HG03139 (cell line): Measurements from ENCODE around the gene EDC3.
"Not testable (repeated sequence)": the region's sequence is repeated elsewhere in the genome, so short reads cannot be mapped to it uniquely, and the experiment has no call there.

ENCODE experiments used
- ATAC-seq: cut with Tn5 transposase; IDR thresholded peaks from one replicate; pipeline ENCODE4 v1.9.1; 2021; ENCODE audit not compliant: unreplicated experiment

The EDC3 gene

DNA sequence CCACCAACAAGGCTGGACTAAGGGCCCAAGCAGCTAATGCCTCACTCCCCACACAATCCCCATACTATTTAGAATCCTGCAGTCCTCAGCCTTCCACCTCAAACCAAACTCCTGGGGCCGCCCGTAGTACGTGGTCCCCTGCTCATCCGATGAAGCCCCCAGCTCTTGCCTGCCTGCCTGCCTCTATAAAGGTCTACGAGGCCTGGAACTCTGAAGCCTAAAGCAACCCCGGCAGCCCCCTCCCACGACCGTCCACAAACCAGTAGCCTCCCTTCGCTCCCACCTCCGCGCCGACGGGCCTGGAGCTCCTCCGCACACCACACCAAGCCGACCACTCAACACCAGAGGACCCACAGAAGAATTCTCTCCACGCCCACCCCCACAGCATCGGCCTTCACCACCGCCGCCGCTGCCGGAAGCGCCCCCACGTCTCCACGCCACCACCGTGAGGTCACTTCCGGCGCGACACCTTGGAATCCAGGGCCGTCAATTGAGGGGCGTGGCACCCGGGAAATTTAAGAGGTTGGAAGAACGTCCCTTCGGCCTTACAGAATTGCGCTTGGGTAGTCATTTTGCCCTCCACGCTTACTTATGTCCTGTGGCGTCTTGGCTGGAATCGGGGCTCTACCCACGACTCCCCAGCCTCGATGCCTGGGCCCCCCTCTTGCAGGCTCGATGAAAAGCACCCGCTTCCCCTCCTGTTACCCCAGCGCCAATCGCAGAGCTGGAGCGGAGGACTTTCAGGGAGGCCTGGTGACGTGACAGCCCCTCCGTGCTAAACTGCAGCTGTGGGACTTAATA is at the start of gene EDC3:
TSS of gene EDC3 (minus strand) at position 428 of the 801 bp plus-strand sequence. CDS start 20,900 bp downstream, outside the sequence.
- peak; percentile 75 for ATAC-seq

DNA sequence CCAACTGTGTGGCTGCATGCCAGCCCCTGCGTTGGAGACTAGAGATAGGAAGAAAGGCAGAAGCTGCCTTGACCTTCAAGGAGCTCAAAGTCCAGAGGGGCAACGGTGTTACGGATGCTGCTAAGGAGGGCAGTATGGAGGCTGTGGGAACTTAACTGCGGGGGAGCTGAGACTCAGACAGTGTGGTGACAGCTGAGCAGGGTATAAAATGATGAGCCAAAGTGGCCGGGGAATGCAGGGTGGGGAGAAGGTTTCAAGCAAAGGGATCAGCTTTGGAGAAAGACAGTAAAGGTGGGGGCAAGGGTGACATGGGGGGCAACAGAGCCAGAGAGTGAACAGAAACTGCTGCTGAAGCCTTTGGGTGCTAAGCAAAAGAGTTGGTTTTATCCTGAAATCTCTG is 46.6 kb upstream of the EDC3 start:
- no peak for ATAC-seq

GRCh38 chr15:74738239-74738638 is 42.4 kb upstream of the EDC3 start:
- not testable (repeated sequence) for ATAC-seq

DNA sequence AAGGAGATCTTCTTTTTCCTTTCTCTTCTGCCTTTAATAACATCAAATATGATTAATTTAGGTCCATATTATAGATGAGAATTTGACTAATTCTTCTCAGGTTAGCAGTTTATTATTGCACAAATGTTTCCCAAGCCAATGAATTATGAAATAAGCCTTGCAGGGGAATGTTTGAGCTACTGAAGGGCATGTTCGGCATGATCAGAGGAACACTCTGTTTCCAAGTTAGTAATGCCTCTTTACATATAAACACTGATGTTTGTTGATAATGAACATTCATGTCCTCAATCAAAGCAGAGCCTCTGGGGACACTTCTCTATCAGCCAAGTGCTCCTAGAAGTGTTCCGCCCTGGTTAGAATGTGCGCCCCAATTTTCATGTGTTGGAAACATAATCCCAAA is 39.5 kb upstream of the EDC3 start:
- ATAC-seq = no peak

GRCh38 chr15:74733269-74733668 is 37.4 kb upstream of the EDC3 start:
- no peak for ATAC-seq

DNA sequence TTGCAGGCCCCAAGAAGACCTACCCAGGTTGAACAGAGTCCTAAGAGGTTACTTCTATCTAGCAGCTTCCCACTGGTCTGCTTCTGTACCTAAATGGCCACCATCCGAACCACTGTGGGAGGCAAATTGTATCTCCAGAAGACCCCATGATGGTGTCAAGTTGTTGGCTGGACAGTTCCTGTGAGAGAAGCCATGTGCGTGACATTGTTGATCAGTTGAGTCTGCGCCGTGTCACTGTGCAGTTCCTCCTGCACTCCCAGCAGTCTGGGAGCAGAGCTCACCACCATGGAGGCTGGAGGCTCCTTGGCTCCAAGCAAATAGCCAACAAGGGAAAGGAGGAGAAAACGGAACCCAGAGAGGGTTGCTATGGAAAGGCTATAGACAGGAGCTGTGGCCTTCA is 37.0 kb upstream of the EDC3 start:
- no peak for ATAC-seq

GRCh38 chr15:74730619-74731316 is 34.9 kb upstream of the EDC3 start:
- ATAC-seq = no peak

DNA sequence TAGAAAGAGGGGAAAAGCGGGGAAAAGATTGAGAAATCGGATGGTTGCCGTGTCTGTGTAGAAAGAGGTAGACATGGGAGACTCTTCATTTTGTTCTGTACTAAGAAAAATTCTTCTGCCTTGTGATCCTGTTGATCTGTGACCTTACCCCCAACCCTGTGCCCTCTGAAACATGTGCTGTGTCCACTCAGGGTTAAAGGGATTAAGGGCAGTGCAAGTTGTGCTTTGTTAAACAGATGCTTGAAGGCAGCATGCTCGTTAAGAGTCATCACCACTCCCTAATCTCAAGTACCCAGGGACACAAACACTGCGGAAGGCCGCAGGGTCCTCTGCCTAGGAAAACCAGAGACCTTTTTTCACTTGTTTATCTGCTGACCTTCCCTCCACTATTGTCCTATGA is 33.5 kb upstream of the EDC3 start:
- ATAC-seq = not testable (repeated sequence)

GRCh38 chr15:74728699-74729098 is 32.9 kb upstream of the EDC3 start:
- ATAC-seq = not testable (repeated sequence)

GRCh38 chr15:74727727-74728126 is 31.9 kb upstream of the EDC3 start:
- ATAC-seq = no peak

DNA sequence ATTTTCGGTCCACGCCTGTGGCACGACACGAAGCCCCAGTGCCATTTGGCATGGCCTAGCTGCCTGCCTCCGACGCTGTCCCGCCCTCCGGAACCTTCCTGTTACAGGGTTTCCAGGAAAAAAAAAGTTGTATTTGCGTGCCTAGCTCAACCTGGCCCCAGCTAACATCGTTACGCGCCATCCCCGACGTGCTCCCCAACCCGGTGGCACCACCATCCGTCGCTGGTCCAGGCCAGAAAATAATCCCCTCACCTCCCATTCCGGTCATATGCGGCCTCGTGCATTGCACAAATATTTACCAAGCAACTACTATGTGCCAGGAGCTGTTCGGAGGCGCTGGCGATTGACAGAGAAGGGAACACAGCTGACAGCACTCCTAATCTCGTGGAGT is 30.9 kb upstream of the EDC3 start:
- no peak for ATAC-seq

GRCh38 chr15:74725845-74726773 is 30.3 kb upstream of the EDC3 start:
- no peak for ATAC-seq

GRCh38 chr15:74725225-74725774 is 29.5 kb upstream of the EDC3 start, which contains the start of gene CYP1A1:
Gene CYP1A1, minus strand, starts transcription at chr15:74725528. Its CDS starts 2,431 bp downstream, at chr15:74723097.
- no peak for ATAC-seq

- no peak for ATAC-seq
Measured at GRCh38 chr15:74724570-74725224, 28.9 kb upstream of the EDC3 start.

GRCh38 chr15:74723754-74724334 is 28.0 kb upstream of the EDC3 start:
- ATAC-seq = no peak

- no peak for ATAC-seq
Measured at GRCh38 chr15:74723187-74723586, 27.4 kb upstream of the EDC3 start.

DNA sequence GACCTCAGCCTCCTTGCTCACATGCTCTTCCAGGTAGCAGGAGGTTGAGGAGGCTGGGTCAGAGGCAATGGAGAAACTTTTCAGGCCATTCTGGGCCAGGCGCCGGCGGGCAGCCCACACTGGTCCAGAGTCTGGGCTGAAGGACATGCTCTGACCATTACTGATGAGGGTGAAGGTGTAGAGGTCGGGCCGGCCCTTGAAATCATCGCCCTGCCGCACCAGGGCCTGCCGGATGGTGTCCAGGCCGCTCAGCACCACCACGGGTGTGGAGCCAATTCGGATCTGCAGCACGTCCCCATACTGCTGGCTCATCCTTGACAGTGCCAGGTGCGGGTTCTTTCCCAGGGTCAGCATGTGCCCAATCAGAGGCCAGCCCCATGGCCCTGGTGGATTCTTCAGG is 26.8 kb upstream of the EDC3 start:
- no peak for ATAC-seq

DNA sequence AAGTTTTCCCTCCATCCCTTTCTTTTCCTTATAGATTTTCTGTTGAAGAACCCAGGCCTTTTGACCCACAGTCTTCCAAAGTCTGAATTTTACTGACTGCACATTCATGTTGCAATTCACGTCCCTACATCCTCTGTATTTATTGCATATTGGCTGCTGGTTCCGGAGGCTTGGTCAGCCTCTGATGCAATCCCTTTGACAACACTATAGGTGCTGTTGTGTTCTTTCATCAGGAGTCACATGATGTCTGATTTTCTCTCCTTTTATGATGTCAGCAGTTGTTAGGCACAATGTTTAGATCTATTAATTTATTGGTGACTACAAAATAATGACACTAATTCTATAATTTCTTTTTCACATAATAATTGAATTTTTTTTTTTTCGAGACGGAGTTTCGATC is 20.8 kb upstream of the EDC3 start:
- no peak for ATAC-seq

DNA sequence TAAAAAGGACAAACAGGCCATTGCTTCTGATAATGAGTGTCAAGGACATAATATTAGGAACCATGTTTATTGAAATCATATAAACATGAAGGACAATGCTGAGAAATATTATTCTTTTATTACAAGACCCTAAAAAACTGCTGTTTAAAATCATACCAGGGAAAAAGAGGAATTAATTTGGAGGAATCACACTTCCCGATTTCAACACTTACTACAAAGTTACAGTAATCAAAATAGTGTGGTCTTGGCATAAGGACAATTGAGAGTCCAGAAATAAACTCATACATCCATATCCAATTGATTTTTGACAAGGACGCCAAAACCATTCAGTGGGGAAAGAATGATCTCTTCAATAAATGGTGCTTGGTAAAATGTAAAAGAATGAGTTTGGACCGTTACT is 16.5 kb upstream of the EDC3 start:
- no peak for ATAC-seq
